SK-N-SH treated with all-trans-retinoic acid at 6 μM for 48 hours (cell line): ENCODE data around the gene TMEM164.

Source experiments
- ATAC-seq: fragments of 200-7000 bp; cut with Tn5 transposase; 3 replicates; pipeline ENCODE4 v1.9.1; 2020; ENCODE audit warnings: mild to moderate bottlenecking, moderate library complexity
- ARNTL ChIP-seq: fragments of 450-650 bp; formaldehyde crosslinking; IDR thresholded peaks from 2 replicates; pipeline ENCODE4 v1.5.0; 2020; ENCODE audit warnings: low read depth, mild to moderate bottlenecking, moderate library complexity, borderline replicate concordance
- BACH2 ChIP-seq: fragments of 250-450 bp; sonication (Bioruptor Pico); IDR thresholded peaks from 2 replicates; pipeline ENCODE4 v1.9.0; 2021; ENCODE audit warnings: mild to moderate bottlenecking, borderline replicate concordance
- CSDC2 ChIP-seq: fragments of 250-450 bp; sonication (Bioruptor Pico); IDR thresholded peaks from 2 replicates; pipeline ENCODE4 v1.5.0; 2020; ENCODE audit warnings: mild to moderate bottlenecking, moderate library complexity
- ESRRG ChIP-seq: fragments of 250-450 bp; sonication (Bioruptor Pico); IDR thresholded peaks from 2 replicates; pipeline ENCODE4 v1.6.1; 2021; ENCODE audit warnings: mild to moderate bottlenecking
- ISL1 ChIP-seq: fragments of 250-450 bp; sonication (Bioruptor Pico); IDR thresholded peaks from 2 replicates; pipeline ENCODE4 v2.1.2; 2022; ENCODE audit warnings: mild to moderate bottlenecking, moderate library complexity
- OSR1 ChIP-seq: fragments of 250-450 bp; sonication (Bioruptor Pico); IDR thresholded peaks from 2 replicates; pipeline ENCODE4 v1.8.0; 2022; ENCODE audit warnings: moderate library complexity, mild to moderate bottlenecking, inconsistent platforms
- RARB ChIP-seq: fragments of 250-450 bp; sonication (Bioruptor Pico); IDR thresholded peaks from 2 replicates; pipeline ENCODE4 v1.8.0; 2021; ENCODE audit warnings: mild to moderate bottlenecking, moderate library complexity
- SNAI2 ChIP-seq: fragments of 250-450 bp; sonication (Bioruptor Pico); IDR thresholded peaks from 2 replicates; pipeline ENCODE4 v1.5.0; 2020; ENCODE audit warnings: mild to moderate bottlenecking, moderate library complexity
- TCF4 ChIP-seq: fragments of 250-450 bp; sonication (Bioruptor Pico); IDR thresholded peaks from 2 replicates; pipeline ENCODE4 v1.8.0; 2021; ENCODE audit warnings: mild to moderate bottlenecking, moderate library complexity, borderline replicate concordance
- TOX ChIP-seq: fragments of 250-450 bp; sonication (Bioruptor Pico); IDR thresholded peaks from 2 replicates; pipeline ENCODE4 v1.8.0; 2021; ENCODE audit warnings: mild to moderate bottlenecking, moderate library complexity, borderline replicate concordance
- ZC3H10 ChIP-seq: fragments of 250-450 bp; sonication (Bioruptor Pico); IDR thresholded peaks from 2 replicates; pipeline ENCODE4 v1.5.1; 2021; ENCODE audit warnings: mild to moderate bottlenecking, moderate library complexity
- ZFP30 ChIP-seq: fragments of 450-650 bp; formaldehyde crosslinking; IDR thresholded peaks from 2 replicates; pipeline ENCODE4 v1.5.0; 2022; ENCODE audit warnings: mild to moderate bottlenecking, moderate library complexity
- ZNF565 ChIP-seq: fragments of 450-650 bp; formaldehyde crosslinking; conservative IDR thresholded peaks from 2 replicates; pipeline ENCODE4 v1.5.0; 2020; ENCODE audit warnings: low read depth, mild to moderate bottlenecking, moderate library complexity
- ZNF70 ChIP-seq: fragments of 450-650 bp; formaldehyde crosslinking; IDR thresholded peaks from 2 replicates; pipeline ENCODE4 v1.5.0; 2020; ENCODE audit warnings: mild to moderate bottlenecking, moderate library complexity
- TF ChIP-seq, protein P1 (sequence below): fragments of 250-450 bp; sonication (Bioruptor Pico); IDR thresholded peaks from 2 replicates; pipeline ENCODE4 v1.5.1; 2021; ENCODE audit warnings: mild to moderate bottlenecking, moderate library complexity
- TF ChIP-seq, protein P2 (sequence below): fragments of 250-450 bp; sonication (Bioruptor Pico); IDR thresholded peaks from 2 replicates; pipeline ENCODE4 v1.5.0; 2020; ENCODE audit warnings: mild to moderate bottlenecking, moderate library complexity
- TF ChIP-seq, protein P3 (sequence below): fragments of 250-450 bp; sonication (Bioruptor Pico); IDR thresholded peaks from 2 replicates; pipeline ENCODE4 v1.5.1; 2020; ENCODE audit warnings: low read depth, mild to moderate bottlenecking, moderate library complexity
- TF ChIP-seq, protein P4 (sequence below): fragments of 250-450 bp; sonication (Bioruptor Pico); IDR thresholded peaks from 2 replicates; pipeline ENCODE4 v1.8.0; 2020; ENCODE audit warnings: mild to moderate bottlenecking, moderate library complexity, borderline replicate concordance

TMEM164 gene

DNA sequence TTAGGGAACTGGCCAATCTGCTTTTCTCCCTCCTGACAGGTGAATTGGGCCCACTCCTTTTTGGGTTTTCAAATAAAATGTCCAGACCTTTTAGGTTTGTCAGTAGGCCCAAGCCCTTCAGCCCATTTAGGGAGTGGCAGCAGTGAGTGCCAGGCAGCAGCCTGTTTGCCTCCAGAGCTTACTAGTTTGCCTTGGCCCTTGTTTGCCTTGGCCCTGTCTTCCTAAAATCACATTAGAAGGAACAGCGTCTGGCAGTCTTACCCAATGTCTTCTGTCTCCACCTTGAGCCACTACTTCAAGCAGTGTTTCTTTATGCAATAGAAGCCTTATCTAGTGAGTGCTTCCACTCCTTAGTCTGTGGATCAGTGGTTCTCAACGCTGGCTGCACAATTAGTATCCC lies 117.1 kb downstream of the TMEM164 start:
- no peak for ATAC-seq
- TF ChIP-seq TOX (CRISPR knock-in tag) (no peak), ZC3H10 (CRISPR knock-in tag) (no peak), SNAI2 (CRISPR knock-in tag) (no peak), ARNTL (no peak)
- TF ChIP-seq, protein P1, sequence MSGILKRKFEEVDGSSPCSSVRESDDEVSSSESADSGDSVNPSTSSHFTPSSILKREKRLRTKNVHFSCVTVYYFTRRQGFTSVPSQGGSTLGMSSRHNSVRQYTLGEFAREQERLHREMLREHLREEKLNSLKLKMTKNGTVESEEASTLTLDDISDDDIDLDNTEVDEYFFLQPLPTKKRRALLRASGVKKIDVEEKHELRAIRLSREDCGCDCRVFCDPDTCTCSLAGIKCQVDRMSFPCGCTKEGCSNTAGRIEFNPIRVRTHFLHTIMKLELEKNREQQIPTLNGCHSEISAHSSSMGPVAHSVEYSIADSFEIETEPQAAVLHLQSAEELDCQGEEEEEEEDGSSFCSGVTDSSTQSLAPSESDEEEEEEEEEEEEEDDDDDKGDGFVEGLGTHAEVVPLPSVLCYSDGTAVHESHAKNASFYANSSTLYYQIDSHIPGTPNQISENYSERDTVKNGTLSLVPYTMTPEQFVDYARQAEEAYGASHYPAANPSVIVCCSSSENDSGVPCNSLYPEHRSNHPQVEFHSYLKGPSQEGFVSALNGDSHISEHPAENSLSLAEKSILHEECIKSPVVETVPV (CRISPR knock-in tag): no peak

DNA sequence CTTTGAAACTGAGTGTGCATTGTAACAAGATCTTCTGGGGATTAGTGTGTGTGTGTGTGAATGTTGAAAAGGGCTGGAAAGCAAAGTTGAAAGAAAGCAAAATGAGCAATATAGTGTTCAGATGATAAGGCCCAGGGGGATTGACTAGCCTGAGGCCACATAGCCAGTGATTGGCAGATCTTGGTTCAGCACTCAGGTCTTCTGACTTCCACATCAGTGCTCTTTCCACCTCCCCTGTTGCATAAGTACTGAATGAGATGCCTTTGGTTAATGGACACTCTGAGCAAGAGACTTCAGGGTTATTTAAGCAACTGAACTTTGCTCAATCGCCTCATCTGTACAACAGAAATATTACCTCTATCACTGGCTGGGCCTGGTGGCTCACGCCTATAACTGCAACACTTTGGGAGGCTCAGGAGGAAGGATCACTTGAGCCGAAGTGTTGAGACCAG lies 120.4 kb downstream of the TMEM164 start:
- no peak for TF ChIP-seq CSDC2 (CRISPR knock-in tag)
- no peak for TF ChIP-seq ZC3H10 (CRISPR knock-in tag)
- ATAC-seq: no peak

DNA sequence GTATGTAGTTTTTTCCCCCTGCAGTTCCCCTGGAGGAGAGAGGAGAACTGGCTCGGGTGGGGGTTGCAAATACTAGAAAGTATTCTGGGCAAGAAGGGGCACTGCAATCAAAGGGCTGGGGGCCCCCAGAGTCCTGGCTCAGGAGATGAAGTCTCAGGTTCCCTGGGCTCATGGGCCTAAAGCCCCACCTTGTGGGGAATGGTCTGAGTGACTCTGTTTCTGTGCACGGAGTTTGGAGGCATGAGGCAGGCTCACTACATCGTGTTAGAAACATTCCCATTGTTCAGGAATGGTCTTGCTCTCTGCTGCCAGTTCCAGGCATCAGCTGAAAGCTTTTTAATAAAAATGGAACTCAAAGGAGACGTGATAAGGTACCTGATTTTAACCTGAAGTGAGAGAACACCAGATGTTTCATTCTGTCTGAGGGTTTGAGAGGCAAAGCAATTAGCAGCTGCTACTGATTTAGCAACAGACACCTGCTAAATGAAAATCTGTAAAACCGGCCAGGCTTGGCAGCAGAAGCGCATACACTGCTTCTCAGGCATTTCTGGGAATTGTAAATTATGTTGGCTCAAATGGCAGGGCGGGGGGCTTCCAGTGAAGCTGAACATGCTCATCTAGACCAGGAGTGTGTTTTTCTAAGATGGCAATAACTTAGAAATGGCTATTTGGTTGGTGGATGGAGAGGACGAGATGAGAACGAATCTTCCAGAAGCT lies 122.7 kb downstream of the TMEM164 start:
- ATAC-seq: peak; percentile 73
- no peak for TF ChIP-seq ZFP30
- TF ChIP-seq OSR1 (CRISPR knock-in tag): no peak
- no peak for TF ChIP-seq TCF4 (CRISPR knock-in tag)
- no peak for TF ChIP-seq ZNF70 (CRISPR knock-in tag)

DNA sequence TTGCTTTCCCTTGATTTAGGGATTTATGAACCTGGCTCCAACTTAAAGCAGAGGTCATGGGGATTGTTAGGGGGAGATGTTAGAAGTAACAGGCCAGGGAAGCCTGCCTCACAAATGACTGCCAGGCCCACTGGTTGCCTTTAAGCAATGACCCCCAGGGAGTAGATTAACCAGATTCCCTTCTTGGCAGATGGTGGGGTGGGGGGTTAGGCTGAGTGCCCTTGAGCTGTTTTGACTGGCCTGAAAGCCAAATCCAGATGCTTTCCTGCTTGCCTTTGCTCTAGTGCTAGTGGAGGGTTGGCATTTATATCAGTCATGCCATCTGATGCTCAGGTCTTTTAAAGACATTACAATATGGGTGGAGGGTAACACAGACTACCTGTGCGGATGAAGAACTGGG lies 128.1 kb downstream of the TMEM164 start:
- no peak for TF ChIP-seq ARNTL
- TF ChIP-seq CSDC2 (CRISPR knock-in tag): no peak
- TF ChIP-seq, protein P2, sequence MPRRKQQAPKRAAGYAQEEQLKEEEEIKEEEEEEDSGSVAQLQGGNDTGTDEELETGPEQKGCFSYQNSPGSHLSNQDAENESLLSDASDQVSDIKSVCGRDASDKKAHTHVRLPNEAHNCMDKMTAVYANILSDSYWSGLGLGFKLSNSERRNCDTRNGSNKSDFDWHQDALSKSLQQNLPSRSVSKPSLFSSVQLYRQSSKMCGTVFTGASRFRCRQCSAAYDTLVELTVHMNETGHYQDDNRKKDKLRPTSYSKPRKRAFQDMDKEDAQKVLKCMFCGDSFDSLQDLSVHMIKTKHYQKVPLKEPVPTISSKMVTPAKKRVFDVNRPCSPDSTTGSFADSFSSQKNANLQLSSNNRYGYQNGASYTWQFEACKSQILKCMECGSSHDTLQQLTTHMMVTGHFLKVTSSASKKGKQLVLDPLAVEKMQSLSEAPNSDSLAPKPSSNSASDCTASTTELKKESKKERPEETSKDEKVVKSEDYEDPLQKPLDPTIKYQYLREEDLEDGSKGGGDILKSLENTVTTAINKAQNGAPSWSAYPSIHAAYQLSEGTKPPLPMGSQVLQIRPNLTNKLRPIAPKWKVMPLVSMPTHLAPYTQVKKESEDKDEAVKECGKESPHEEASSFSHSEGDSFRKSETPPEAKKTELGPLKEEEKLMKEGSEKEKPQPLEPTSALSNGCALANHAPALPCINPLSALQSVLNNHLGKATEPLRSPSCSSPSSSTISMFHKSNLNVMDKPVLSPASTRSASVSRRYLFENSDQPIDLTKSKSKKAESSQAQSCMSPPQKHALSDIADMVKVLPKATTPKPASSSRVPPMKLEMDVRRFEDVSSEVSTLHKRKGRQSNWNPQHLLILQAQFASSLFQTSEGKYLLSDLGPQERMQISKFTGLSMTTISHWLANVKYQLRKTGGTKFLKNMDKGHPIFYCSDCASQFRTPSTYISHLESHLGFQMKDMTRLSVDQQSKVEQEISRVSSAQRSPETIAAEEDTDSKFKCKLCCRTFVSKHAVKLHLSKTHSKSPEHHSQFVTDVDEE (CRISPR knock-in tag): no peak
- TF ChIP-seq, protein P3, sequence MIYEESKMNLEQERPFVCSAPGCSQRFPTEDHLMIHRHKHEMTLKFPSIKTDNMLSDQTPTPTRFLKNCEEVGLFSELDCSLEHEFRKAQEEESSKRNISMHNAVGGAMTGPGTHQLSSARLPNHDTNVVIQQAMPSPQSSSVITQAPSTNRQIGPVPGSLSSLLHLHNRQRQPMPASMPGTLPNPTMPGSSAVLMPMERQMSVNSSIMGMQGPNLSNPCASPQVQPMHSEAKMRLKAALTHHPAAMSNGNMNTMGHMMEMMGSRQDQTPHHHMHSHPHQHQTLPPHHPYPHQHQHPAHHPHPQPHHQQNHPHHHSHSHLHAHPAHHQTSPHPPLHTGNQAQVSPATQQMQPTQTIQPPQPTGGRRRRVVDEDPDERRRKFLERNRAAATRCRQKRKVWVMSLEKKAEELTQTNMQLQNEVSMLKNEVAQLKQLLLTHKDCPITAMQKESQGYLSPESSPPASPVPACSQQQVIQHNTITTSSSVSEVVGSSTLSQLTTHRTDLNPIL (CRISPR knock-in tag): no peak
- no peak for TF ChIP-seq SNAI2 (CRISPR knock-in tag)
- TF ChIP-seq BACH2 (CRISPR knock-in tag): no peak
- no peak for TF ChIP-seq TOX (CRISPR knock-in tag)
- TF ChIP-seq OSR1 (CRISPR knock-in tag): no peak
- ATAC-seq: no peak

GRCh38 chrX:110132450-110133114 lies 129.7 kb downstream of the TMEM164 start:
- no peak for ATAC-seq
- TF ChIP-seq ISL1 (CRISPR knock-in tag): no peak
- TF ChIP-seq ZC3H10 (CRISPR knock-in tag): no peak
- TF ChIP-seq, protein P2 (CRISPR knock-in tag): no peak
- TF ChIP-seq RARB: no peak
- no peak for TF ChIP-seq ZFP30
- TF ChIP-seq BACH2 (CRISPR knock-in tag): no peak
- TF ChIP-seq ESRRG (CRISPR knock-in tag): no peak
- TF ChIP-seq, protein P4, sequence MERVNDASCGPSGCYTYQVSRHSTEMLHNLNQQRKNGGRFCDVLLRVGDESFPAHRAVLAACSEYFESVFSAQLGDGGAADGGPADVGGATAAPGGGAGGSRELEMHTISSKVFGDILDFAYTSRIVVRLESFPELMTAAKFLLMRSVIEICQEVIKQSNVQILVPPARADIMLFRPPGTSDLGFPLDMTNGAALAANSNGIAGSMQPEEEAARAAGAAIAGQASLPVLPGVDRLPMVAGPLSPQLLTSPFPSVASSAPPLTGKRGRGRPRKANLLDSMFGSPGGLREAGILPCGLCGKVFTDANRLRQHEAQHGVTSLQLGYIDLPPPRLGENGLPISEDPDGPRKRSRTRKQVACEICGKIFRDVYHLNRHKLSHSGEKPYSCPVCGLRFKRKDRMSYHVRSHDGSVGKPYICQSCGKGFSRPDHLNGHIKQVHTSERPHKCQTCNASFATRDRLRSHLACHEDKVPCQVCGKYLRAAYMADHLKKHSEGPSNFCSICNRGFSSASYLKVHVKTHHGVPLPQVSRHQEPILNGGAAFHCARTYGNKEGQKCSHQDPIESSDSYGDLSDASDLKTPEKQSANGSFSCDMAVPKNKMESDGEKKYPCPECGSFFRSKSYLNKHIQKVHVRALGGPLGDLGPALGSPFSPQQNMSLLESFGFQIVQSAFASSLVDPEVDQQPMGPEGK (CRISPR knock-in tag): no peak
- TF ChIP-seq, protein P3 (CRISPR knock-in tag): no peak
- TF ChIP-seq ZNF565 (CRISPR knock-in tag): no peak
- TF ChIP-seq CSDC2 (CRISPR knock-in tag): no peak
